IMR-90 (cell line): ENCODE measurements around the gene CDYL2. TPM values are rescaled to one million over a fixed set of nuclear protein-coding genes. Genes with fewer than 3 reads are reported as not detected.

ENCODE experiments used
- ATAC-seq: fragments of 200-7000 bp; cut with Tn5 transposase; 2 replicates; pipeline ENCODE4 v1.9.1; 2020; ENCODE audit warnings: low read depth, mild to moderate bottlenecking, moderate library complexity
- BruUV-seq: library from RNA; stranded (reverse); fragments of 400-500 nt; replicated peaks from 2 replicates; lab custom pipeline; 2021; lab: Mats Ljungman, UMichigan
- CTCF ChIA-PET: fragments of 300-600 bp; formaldehyde crosslinking; extraction: SDS; loops from one replicate; lab custom pipeline; 2021; ENCODE audit warnings: antibody characterized with exemption; lab: Yijun Ruan, JAX
- POLR2A ChIA-PET: fragments of 300-600 bp; sonication (Branson Sonifier 250); formaldehyde crosslinking; loops from one replicate; lab custom pipeline; 2022; ENCODE audit warnings: antibody characterized with exemption; ENCODE audit not compliant: unreplicated experiment; lab: Charles Lee
- DNase-seq: peaks from one replicate; pipeline ENCODE4 v3.0.0; 2013
- H2AFZ ChIP-seq: replicated peaks from 2 replicates; pipeline ENCODE3; 2013; ENCODE audit warnings: low read length, mild to moderate bottlenecking; ENCODE audit not compliant: poor library complexity
- H2AK5ac ChIP-seq: 2 replicates; pipeline ENCODE4 v1.6.1; 2013; ENCODE audit warnings: low read depth, low read length, inconsistent platforms
- H2AK9ac ChIP-seq: replicated peaks from 2 replicates; pipeline ENCODE3; 2013; ENCODE audit warnings: mild to moderate bottlenecking, low read depth, low read length, moderate library complexity; ENCODE audit not compliant: poor library complexity
- H2BK120ac ChIP-seq: 2 replicates; pipeline ENCODE4 v1.6.1; 2013; ENCODE audit warnings: low read depth, low read length, inconsistent platforms
- H2BK15ac ChIP-seq: 3 replicates; pipeline ENCODE4 v1.6.1; 2013; ENCODE audit warnings: low read depth, low read length, inconsistent platforms
- H2BK20ac ChIP-seq: 2 replicates; pipeline ENCODE4 v1.6.1; 2013; ENCODE audit warnings: low read depth, mild to moderate bottlenecking, inconsistent platforms, low read length, moderate library complexity
- H2BK5ac ChIP-seq: 2 replicates; pipeline ENCODE4 v1.6.1; 2013; ENCODE audit warnings: mild to moderate bottlenecking, low read depth, low read length, inconsistent platforms; ENCODE audit not compliant: poor library complexity, severe bottlenecking
- H3K14ac ChIP-seq: replicated peaks from 2 replicates; pipeline ENCODE4 v1.6.1; 2013; ENCODE audit warnings: low read depth, low read length, inconsistent platforms
- H3K18ac ChIP-seq: 2 replicates; pipeline ENCODE4 v1.6.1; 2013; ENCODE audit warnings: low read depth, low read length, control low read depth
- H3K23ac ChIP-seq: 2 replicates; pipeline ENCODE4 v1.6.1; 2013; ENCODE audit warnings: low read depth, low read length, inconsistent platforms
- H3K27ac ChIP-seq: 2 replicates; pipeline ENCODE4 v1.5.1; 2013; ENCODE audit warnings: mild to moderate bottlenecking, control low read depth, low read length; ENCODE audit not compliant: insufficient read depth
- H3K27me3 ChIP-seq: 2 replicates; pipeline ENCODE4 v1.6.1; 2013; ENCODE audit warnings: low read length; ENCODE audit not compliant: control insufficient read depth, insufficient read depth
- H3K36me3 ChIP-seq: 2 replicates; pipeline ENCODE4 v1.6.1; 2013; ENCODE audit warnings: low read length, mixed read lengths; ENCODE audit not compliant: control insufficient read depth, insufficient read depth
- H3K4ac ChIP-seq: 2 replicates; pipeline ENCODE4 v1.6.1; 2013; ENCODE audit warnings: low read depth, low read length, inconsistent platforms
- H3K4me1 ChIP-seq: 2 replicates; pipeline ENCODE4 v1.6.1; 2013; ENCODE audit warnings: low read length, mixed read lengths; ENCODE audit not compliant: control insufficient read depth, insufficient read depth
- H3K4me2 ChIP-seq: 2 replicates; pipeline ENCODE4 v1.6.1; 2013; ENCODE audit warnings: low read depth, mild to moderate bottlenecking, control low read depth, low read length, moderate library complexity
- H3K4me3 ChIP-seq: 2 replicates; pipeline ENCODE4 v1.5.1; 2013; ENCODE audit warnings: low read depth, mild to moderate bottlenecking, control low read depth, low read length, moderate library complexity; ENCODE audit not compliant: insufficient read depth
- H3K56ac ChIP-seq: 2 replicates; pipeline ENCODE4 v1.6.1; 2013; ENCODE audit warnings: low read length, inconsistent platforms; ENCODE audit not compliant: insufficient read depth; ENCODE audit errors: extremely low read depth
- H3K79me1 ChIP-seq, 2 experiments: 2 replicates each; pipeline ENCODE4 v1.6.1; 2013; ENCODE audit warnings: low read length in 2 of 2, inconsistent platforms in 1 of 2, low read depth in 1 of 2
- H3K9ac ChIP-seq: 2 replicates; pipeline ENCODE4 v1.6.1; 2013; ENCODE audit warnings: low read depth, low read length, control low read depth
- H3K9me1 ChIP-seq: 2 replicates; pipeline ENCODE4 v1.6.1; 2013; ENCODE audit warnings: low read length, inconsistent platforms; ENCODE audit not compliant: insufficient read depth
- H3K9me3 ChIP-seq: 2 replicates; pipeline ENCODE4 v1.6.1; 2013; ENCODE audit warnings: low read length; ENCODE audit not compliant: control insufficient read depth, insufficient read depth
- H4K20me1 ChIP-seq: 2 replicates; pipeline ENCODE4 v1.6.1; 2013; ENCODE audit warnings: low read length, inconsistent platforms; ENCODE audit not compliant: insufficient read depth
- H4K5ac ChIP-seq: 2 replicates; pipeline ENCODE4 v1.6.1; 2013; ENCODE audit warnings: mild to moderate bottlenecking, low read depth, low read length, control low read depth
- H4K8ac ChIP-seq, 2 experiments: 2 replicates each; pipeline ENCODE4 v1.6.1; 2013; ENCODE audit warnings: low read depth in 2 of 2, low read length in 2 of 2, control low read depth in 1 of 2, inconsistent platforms in 1 of 2
- H4K91ac ChIP-seq: 2 replicates; pipeline ENCODE4 v1.6.1; 2013; ENCODE audit warnings: low read depth, low read length, inconsistent platforms; ENCODE audit not compliant: insufficient read depth
- BHLHE40 ChIP-seq: fragments of 150-350 bp; IDR thresholded peaks from 2 replicates; pipeline ENCODE4 v1.6.1; 2016; ENCODE audit warnings: mild to moderate bottlenecking, low read depth, low read length
- CEBPB ChIP-seq: IDR thresholded peaks from 2 replicates; pipeline ENCODE4 v1.6.1; 2012; ENCODE audit warnings: low read depth, low read length, improper control_type of control experiment
- CHD1 ChIP-seq: IDR thresholded peaks from 2 replicates; pipeline ENCODE4 v1.6.1; 2012; ENCODE audit warnings: low read depth, low read length, improper control_type of control experiment
- FOS ChIP-seq: fragments of 150-350 bp; IDR thresholded peaks from 2 replicates; pipeline ENCODE4 v1.6.1; 2016; ENCODE audit warnings: low read depth, low read length
- MAFK ChIP-seq: IDR thresholded peaks from 2 replicates; pipeline ENCODE4 v1.6.1; 2012; ENCODE audit warnings: low read depth, low read length, improper control_type of control experiment
- MAZ ChIP-seq: IDR thresholded peaks from 2 replicates; pipeline ENCODE4 v1.6.1; 2012; ENCODE audit warnings: low read depth, mild to moderate bottlenecking, low read length, improper control_type of control experiment, moderate library complexity, borderline replicate concordance
- MXI1 ChIP-seq: IDR thresholded peaks from 2 replicates; pipeline ENCODE4 v1.6.1; 2012; ENCODE audit warnings: low read depth, mild to moderate bottlenecking, low read length, moderate library complexity, borderline replicate concordance
- NFE2L2 ChIP-seq: fragments of 150-350 bp; IDR thresholded peaks from 2 replicates; pipeline ENCODE4 v1.6.1; 2016; ENCODE audit warnings: low read depth, mild to moderate bottlenecking, low read length
- POLR2A ChIP-seq: IDR thresholded peaks from 2 replicates; pipeline ENCODE4 v1.6.1; 2012; ENCODE audit warnings: mild to moderate bottlenecking, low read depth, low read length
- RAD21 ChIP-seq: IDR thresholded peaks from 2 replicates; pipeline ENCODE4 v1.6.1; 2012; ENCODE audit warnings: low read length, improper control_type of control experiment
- RCOR1 ChIP-seq: IDR thresholded peaks from 2 replicates; pipeline ENCODE4 v1.6.1; 2012; ENCODE audit warnings: mild to moderate bottlenecking, low read length, improper control_type of control experiment; ENCODE audit not compliant: insufficient replicate concordance
- RFX5 ChIP-seq: IDR thresholded peaks from 2 replicates; pipeline ENCODE4 v1.8.0; 2012; ENCODE audit warnings: low read depth, mild to moderate bottlenecking, low read length, moderate library complexity
- SMC3 ChIP-seq: fragments of 150-350 bp; IDR thresholded peaks from 2 replicates; pipeline ENCODE4 v1.6.1; 2016; ENCODE audit warnings: low read depth, mild to moderate bottlenecking, antibody characterized with exemption, low read length, moderate library complexity
- USF2 ChIP-seq: fragments of 150-350 bp; IDR thresholded peaks from 2 replicates; pipeline ENCODE4 v1.6.1; 2017; ENCODE audit warnings: mild to moderate bottlenecking, antibody characterized with exemption, low read length, low read depth
- WGBS, 2 experiments: methylation state at CpG; one replicate each; pipeline versions ENCODE4 v1.1.5 to v1.1.7; 2013; ENCODE audit warnings: missing lambda C conversion rate in 2 of 2; ENCODE audit not compliant: insufficient read length in 1 of 2; ENCODE audit errors: extremely low coverage in 2 of 2; 5-methylcytosine and 5-hydroxymethylcytosine counted together
- dilution Hi-C: fragments of 300-500 bp; cut with HindIII; formaldehyde crosslinking; loops from one replicate; pipeline ENCODE4 v1.14.3; 2018; ENCODE audit warnings: low sequenced_read_pairs; ENCODE audit not compliant: unreplicated experiment
- in situ Hi-C: fragments of 300-500 bp; cut with MboI; formaldehyde crosslinking; loops from 3 replicates; pipeline ENCODE4 v1.14.3; 2019; ENCODE audit warnings: low sequenced_read_pairs, inconsistent platforms, mixed read lengths
- intact Hi-C: fragments of 100-400 bp; cut with micrococcal nuclease; formaldehyde crosslinking; loops from 2 replicates; pipeline ENCODE4 v1.10.0; 2022
- polyA plus RNA-seq, 3 experiments: library from polyadenylated mRNA; depleted of rRNA; stranded (reverse); fragments of >200 nt; gene quantifications; 2 replicates each; pipeline ENCODE4 v1.2.3, GENCODE V29; 2012; ENCODE audit warnings: low replicate concordance in 1 of 3
- total RNA-seq: library from RNA; depleted of rRNA; stranded (reverse); fragments of >200 nt; gene quantifications from 2 replicates; pipeline ENCODE4 v1.2.3, GENCODE V29; 2012
- TF ChIP-seq, protein P1 (sequence below): fragments of 150-350 bp; IDR thresholded peaks from 2 replicates; pipeline ENCODE4 v1.6.1; 2016; ENCODE audit warnings: low read depth, mild to moderate bottlenecking, low read length, moderate library complexity, borderline replicate concordance

Gene CDYL2
- total and polyA plus RNA-seq, 2 of the 4 experiments (the other 2 are of a cell fraction), result 1.2 to 3.9 TPM

DNA sequence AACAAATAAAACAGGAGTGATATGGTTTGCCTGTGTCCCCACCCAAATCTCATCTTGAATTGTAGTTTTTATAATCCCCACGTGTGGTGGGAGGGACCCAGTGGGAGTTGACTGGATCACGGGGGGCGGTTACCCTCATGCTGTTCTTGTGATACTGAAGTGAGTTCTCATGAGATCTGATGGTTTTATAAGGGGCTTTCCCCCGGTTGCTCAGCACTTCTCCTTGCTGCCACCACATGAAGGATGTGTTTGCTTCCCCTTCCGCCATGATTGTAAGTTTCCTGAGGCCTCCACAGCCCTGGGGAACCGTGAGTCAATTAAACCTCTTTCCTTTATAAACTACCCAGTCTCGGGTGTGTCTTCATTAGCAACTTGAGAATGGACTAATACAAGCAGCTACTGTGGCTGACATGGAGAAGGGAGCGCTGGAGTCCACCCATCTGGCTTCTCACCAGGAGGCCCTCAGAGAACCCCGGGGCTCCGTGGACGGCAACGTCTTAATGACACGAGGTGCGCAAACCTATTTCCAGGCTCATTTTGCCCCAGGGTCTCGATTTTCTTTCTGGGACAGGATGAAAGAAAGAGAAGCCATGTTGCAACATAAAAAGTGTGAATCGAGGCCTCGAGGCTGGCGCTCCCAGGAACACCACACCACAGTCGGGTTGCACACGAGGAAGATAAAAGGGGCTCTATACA, 134.1 kb downstream of the CDYL2 start:
- WGBS, 2 experiments, result no CpG with 5 or more reads among the region's 20 CpGs
- Histone ChIP-seq H3K4me1 (no peaks in the 10 kb centered on the region), H2AK9ac (no peak overlapping the region), H4K8ac (no peak overlapping the region), H3K27me3 (no peaks in the 10 kb centered on the region), H3K18ac (no peak overlapping the region), H2BK20ac (no peak overlapping the region), H3K56ac (no peak overlapping the region), H3K14ac (no peak overlapping the region), H3K79me1 (no peaks in the 10 kb centered on the region), H2AK5ac (no peak overlapping the region), H4K5ac (no peak overlapping the region), H3K9me1 (no peaks in the 10 kb centered on the region; the same call in 1 of the 2 replicates), H3K4me2 (no peak overlapping the region), H4K91ac (no peak overlapping the region), H3K27ac (no peak overlapping the region), H3K4me3 (no peak overlapping the region), H4K20me1 (no peaks in the 10 kb centered on the region), H3K4ac (no peak overlapping the region), H2BK15ac (no peak overlapping the region), H2BK5ac (no peak overlapping the region), H3K36me3 (no peaks in the 10 kb centered on the region), H3K9me3 (peaks cover 5% of the 10 kb centered on the region; the same call in 1 of the 2 replicates), H2BK120ac (no peak overlapping the region), H2AFZ (no peak overlapping the region), H3K23ac (no peak overlapping the region), H3K9ac (no peak overlapping the region)
- no peak for DNase-seq
- in situ Hi-C loops, result no loop called here
- POLR2A ChIA-PET, result no interaction called here
- CTCF ChIA-PET, result no interaction called here
- no peak for ATAC-seq
- dilution Hi-C loops, result no loop called here
- no TSS peak for BruUV-seq
- intact Hi-C loops, result no loop called here
- TF ChIP-seq, protein P1, sequence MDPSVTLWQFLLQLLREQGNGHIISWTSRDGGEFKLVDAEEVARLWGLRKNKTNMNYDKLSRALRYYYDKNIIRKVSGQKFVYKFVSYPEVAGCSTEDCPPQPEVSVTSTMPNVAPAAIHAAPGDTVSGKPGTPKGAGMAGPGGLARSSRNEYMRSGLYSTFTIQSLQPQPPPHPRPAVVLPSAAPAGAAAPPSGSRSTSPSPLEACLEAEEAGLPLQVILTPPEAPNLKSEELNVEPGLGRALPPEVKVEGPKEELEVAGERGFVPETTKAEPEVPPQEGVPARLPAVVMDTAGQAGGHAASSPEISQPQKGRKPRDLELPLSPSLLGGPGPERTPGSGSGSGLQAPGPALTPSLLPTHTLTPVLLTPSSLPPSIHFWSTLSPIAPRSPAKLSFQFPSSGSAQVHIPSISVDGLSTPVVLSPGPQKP, result no peak
- TF ChIP-seq SMC3, result no peak
- TF ChIP-seq MAFK, result no peak
- TF ChIP-seq RCOR1, result no peak
- no peak for TF ChIP-seq FOS
- no peak for TF ChIP-seq MXI1
- TF ChIP-seq CHD1, result no peak
- TF ChIP-seq BHLHE40, result no peak
- TF ChIP-seq MAZ, result no peak
- no peak for TF ChIP-seq CEBPB
- TF ChIP-seq POLR2A, result no peak
- TF ChIP-seq USF2, result no peak
- TF ChIP-seq RAD21, result no peak
- TF ChIP-seq NFE2L2, result no peak
- TF ChIP-seq RFX5, result no peak
